Measurements from ENCODE around the gene CRB1. TPM values are rescaled to one million over a fixed set of nuclear protein-coding genes. Genes with fewer than 3 reads are reported as not detected.

CRB1 gene
- total and polyA plus RNA-seq, 2 of the 8 experiments (the other 6 are each of a cell fraction or from before 2014, with no cell fraction given), result 0.03 TPM; not detected in 1

DNA sequence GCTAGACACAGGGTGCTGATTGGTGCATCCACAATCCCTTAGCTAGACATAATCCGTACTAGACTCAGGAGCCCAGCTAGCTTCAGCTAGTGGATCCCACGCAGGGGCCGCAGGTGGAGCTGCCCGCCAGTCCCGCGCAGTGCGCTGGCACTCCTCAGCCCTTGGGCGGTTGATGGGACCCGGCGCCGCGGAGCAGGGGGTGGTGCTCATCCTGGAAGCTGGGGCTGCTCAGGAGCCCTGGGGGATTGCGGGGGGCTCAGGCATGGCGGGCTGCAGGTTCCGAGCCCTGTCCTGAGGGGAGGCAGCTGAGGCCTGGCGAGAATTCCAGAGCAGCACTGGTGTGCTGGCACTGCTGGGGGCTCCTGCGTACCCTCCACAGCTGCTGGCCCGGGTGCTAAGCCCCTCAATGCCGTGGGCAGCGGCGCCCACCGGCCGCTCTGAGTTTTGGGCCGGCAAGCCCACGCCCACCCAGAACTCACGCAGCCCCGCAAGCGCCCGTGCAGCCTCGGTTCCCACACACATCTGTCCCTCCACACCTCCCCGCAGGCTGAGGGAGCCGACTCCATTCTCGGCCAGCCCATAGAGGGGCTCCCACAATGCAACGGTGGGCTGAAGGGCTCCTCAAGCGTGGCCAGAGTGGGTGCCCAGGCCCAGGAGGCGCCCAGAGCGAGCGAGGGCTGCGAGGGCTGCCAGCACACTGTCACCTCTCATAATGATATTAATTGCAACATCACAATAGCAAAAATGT lies 87.4 kb downstream of the CRB1 start (continued):
- TF ChIP-seq KDM4A (IDR thresholded peaks at IDR 0.05; ENCODE audit: low read depth, low read length, severe bottlenecking) (no peak), POU5F1 (IDR thresholded peaks at IDR 0.05; ENCODE audit: low read depth, low read length) (no peak), SIRT6 (IDR thresholded peaks at IDR 0.05; ENCODE audit: low read length) (no peak)
